WI38 (cell line): Measurements from ENCODE around the gene RASL12.

Experiments
- H3K4me3 ChIP-seq: 2 replicates; pipeline ENCODE4 v1.5.1; 2011; ENCODE audit warnings: low read depth, mild to moderate bottlenecking, control low read depth, low read length
- TF ChIP-seq, protein P1 (sequence below): IDR thresholded peaks from 2 replicates; pipeline ENCODE4 v1.5.1; 2012; ENCODE audit warnings: low read depth, mild to moderate bottlenecking, control low read depth, low read length

The RASL12 gene

GRCh38 chr15:65008983-65009382 is 58.8 kb downstream of the RASL12 start:
- TF ChIP-seq, protein P1, sequence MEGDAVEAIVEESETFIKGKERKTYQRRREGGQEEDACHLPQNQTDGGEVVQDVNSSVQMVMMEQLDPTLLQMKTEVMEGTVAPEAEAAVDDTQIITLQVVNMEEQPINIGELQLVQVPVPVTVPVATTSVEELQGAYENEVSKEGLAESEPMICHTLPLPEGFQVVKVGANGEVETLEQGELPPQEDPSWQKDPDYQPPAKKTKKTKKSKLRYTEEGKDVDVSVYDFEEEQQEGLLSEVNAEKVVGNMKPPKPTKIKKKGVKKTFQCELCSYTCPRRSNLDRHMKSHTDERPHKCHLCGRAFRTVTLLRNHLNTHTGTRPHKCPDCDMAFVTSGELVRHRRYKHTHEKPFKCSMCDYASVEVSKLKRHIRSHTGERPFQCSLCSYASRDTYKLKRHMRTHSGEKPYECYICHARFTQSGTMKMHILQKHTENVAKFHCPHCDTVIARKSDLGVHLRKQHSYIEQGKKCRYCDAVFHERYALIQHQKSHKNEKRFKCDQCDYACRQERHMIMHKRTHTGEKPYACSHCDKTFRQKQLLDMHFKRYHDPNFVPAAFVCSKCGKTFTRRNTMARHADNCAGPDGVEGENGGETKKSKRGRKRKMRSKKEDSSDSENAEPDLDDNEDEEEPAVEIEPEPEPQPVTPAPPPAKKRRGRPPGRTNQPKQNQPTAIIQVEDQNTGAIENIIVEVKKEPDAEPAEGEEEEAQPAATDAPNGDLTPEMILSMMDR, result no peak
- no peak overlapping the region for H3K4me3 ChIP-seq

DNA sequence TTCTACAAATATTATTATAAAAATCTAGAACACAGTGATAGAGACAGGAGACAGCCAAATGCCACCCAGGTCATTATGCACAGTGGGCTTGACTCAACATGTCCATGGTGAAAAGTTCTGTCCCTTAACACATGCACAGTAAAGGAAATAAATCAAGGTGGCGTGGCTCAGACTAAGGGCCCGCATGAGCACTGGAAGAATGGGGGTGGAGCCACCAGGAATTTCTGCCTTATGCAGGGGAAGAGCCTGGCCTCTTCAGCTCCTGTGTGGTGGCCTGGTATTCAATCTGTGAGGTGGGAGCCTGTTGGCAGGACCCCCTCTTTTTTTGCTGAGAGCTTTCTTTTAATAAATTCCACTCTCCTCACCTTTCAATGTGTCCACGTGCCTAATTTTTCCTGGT is 60.9 kb downstream of the RASL12 start:
- TF ChIP-seq, protein P1, result no peak
- H3K4me3 ChIP-seq, result no peak overlapping the region

DNA sequence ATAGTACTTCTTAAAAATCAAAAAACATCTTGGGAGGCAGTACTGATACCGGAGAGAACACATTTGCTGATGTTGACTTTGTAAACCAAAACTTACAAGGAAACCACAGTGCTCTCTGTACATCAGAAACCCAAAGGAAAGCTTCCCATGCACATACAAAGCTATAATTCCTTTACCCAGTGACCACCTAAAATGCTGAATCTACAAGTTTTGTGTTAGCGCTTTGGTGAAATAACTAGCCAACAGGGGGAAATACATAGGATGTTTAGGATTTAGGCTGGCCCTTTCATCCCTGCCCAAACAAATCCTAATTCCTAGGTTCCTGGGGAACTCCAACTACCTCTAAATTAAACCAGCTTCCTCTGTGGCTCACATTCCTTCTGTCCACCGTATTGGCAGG is 62.8 kb downstream of the RASL12 start:
- TF ChIP-seq, protein P1, result no peak
- no peak overlapping the region for H3K4me3 ChIP-seq
